CD1c-positive myeloid dendritic cell (primary cell): ENCODE data around the gene CALHM5.

Source experiments
- DNase-seq: peaks from one replicate; pipeline ENCODE4 v3.0.0-alpha.2; 2016; ENCODE audit errors: extremely low spot score

Gene CALHM5

DNA sequence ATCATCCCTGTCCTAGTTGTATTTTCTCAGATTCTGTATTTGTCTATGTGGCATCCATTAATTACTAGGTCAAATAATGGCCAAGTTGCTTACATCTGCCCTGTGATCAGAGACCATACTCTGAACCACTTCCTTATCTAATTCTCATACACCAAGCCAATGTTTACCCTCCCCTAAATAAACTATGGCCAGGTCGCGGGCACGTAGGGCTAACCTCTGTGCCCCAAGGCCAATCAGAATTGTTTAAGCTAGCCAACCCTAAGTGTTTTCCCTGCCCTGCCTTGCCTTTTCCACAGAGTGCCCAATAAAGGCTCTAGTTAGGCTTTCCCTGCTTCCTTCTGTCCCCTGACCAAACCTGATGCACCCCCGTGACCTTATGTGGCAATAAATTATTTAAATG lies 39.4 kb downstream of the CALHM5 start:
- DNase-seq, result no peak

GRCh38 chr6:116553451-116553850 lies 42.0 kb downstream of the CALHM5 start, which contains the start of gene CALHM4:
Gene CALHM4 (plus strand): TSS chr6:116553751. CDS start chr6:116553794, 43 bp downstream.
- DNase-seq, result no peak

GRCh38 chr6:116556065-116556464 lies 44.6 kb downstream of the CALHM5 start:
- no peak for DNase-seq

DNA sequence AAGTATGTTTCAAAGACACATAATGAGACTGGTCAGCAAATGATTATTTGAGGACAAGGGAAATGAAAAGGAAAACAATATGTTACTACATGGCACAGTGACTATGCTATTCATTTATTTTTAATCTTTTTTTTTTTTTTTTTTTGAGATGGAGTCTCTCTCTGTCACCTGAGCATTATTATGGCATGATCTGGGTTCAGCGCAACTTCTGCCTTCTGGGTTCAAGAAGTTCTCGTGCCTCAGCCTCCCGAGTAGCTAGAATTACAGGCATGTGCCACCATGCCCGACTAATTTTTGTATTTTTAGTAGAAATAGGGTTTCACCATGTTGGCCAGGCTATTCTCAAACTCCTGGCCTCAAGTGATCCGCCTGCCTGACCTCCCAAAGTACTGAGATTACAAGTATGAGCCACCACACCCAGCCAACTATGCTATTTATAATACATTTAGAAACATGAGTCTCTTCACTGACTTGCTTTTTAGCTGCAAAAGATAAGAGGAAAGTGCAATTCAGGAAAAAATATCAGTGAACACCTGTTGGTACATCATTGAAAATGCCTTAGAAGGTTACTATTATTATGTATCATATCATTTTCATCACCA lies 45.5 kb downstream of the CALHM5 start:
- no peak for DNase-seq

- DNase-seq, result no peak
Observed at GRCh38 chr6:116557893-116558292, 46.5 kb downstream of the CALHM5 start.

GRCh38 chr6:116560130-116560529 lies 48.7 kb downstream of the CALHM5 start:
- no peak for DNase-seq

- peak; percentile 83 for DNase-seq
Observed at GRCh38 chr6:116561377-116562018, 50.1 kb downstream of the CALHM5 start.

- no peak for DNase-seq
Observed at GRCh38 chr6:116562019-116562403, 50.6 kb downstream of the CALHM5 start.

DNA sequence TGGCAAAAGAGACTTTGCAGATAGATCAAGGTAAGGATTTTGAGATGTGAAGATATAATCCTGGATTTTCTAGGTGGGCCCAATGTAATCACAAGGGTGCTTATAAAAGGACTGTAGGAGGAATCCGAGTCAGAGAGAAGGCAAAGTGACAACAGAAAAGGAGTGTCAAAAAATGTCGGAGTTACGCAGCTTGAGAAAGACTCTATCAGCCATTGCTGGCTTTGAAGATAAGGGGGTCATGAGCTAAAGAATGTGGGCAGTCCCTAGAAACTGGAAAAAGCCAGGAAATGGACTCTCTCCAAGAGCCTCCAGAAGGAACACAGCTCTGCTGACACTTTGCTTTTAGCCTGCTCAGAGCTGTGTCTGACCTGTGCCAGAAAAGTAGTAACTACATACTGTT lies 51.2 kb downstream of the CALHM5 start:
- DNase-seq, result no peak

GRCh38 chr6:116563830-116564229 lies 52.4 kb downstream of the CALHM5 start:
- DNase-seq, result no peak

GRCh38 chr6:116564311-116564710 lies 52.9 kb downstream of the CALHM5 start:
- no peak for DNase-seq

GRCh38 chr6:116564921-116565872 lies 53.8 kb downstream of the CALHM5 start:
- DNase-seq, result no peak

GRCh38 chr6:116568111-116568510 lies 56.7 kb downstream of the CALHM5 start:
- DNase-seq, result no peak

DNA sequence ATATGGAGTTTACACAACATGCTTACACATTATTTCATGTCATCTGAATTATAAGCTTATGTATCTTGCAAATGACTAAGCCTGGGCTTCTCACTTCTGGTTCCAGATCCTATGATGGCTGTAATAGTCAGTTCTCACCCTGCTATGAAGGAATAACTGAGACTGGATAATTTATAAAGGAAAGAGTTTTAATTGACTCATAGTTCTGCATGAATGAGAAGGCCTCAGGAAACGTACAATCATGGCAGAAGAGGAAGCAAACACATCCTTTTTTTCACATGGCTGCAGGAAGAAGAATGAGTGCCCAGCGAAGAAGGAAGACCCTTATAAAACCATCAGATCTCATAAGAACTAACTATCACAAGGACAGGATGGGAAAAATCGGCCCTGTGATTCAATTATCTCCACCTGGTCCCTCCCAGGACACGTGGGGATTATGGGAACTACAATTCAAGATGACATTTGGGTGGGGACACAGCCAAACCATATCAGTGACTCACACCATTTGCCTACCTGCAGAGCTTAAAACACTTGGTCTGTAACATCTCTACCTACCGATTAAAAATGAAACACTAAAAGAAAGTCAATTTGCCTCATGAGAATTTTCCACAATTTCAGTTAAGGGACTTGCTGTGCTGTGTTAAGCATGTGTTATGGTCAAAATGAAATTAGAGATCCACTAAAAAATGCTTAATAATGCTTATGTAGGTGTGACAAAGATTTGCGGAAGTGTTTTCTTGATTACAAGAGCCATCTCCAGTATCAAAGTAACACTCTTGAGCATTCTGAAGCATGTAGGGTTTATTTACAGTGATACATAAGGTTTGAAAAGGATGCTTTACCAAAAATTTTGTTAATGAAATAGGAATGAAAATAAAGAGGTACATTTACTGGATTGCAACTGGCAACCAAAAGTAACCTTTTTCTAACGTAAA lies 57.6 kb downstream of the CALHM5 start:
- DNase-seq, result peak; percentile 38

DNA sequence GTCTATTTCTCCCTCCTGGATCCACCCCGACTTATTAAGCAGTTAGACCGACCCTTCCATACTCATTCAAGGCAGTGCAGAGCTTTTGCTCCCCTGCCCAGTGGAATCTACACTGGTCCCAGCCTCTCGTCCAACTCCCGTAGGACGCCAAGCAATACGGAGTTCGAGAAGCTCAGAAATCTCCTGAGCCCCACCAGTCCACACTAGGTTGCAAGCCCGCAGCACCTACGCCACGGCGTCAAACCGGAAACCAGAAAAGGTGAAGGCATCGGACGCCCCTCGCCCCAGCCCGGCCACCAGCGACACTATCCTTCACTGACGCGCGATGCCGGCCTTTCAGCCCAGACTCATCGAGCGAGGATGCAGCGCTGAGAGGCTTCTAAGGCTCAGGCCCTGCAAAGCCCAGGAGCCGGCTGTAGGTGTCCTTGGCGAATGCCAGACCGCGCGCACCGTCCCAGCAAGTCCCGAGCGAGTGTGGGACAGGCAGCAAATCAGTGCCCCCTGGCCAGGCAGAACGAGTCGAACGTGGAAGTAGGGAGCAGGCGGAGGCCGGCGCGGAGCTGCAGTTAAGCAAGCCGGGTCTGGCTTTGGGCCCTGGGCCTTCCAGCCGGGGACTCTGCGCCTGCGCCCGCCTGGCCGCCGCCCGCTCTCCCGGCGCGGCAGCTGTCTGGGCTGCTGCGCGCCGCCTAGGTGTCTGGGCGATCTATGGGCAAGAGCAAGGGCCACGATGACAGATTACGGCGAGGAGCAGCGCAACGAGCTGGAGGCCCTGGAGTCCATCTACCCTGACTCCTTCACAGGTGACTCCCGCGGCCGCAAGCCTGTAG lies 59.6 kb downstream of the CALHM5 start, which contains the start of gene RWDD1:
RWDD1 (plus strand) TSS at position 649 of the 827 bp plus-strand sequence; CDS start at position 728, 79 bp downstream.
- DNase-seq, result peak; percentile 98

GRCh38 chr6:116571683-116572000 lies 60.2 kb downstream of the CALHM5 start:
- DNase-seq, result no peak

- DNase-seq, result no peak
Observed at GRCh38 chr6:116572162-116572561, 60.7 kb downstream of the CALHM5 start.
